ENCODE data around the gene EPHB1.

The EPHB1 gene

DNA sequence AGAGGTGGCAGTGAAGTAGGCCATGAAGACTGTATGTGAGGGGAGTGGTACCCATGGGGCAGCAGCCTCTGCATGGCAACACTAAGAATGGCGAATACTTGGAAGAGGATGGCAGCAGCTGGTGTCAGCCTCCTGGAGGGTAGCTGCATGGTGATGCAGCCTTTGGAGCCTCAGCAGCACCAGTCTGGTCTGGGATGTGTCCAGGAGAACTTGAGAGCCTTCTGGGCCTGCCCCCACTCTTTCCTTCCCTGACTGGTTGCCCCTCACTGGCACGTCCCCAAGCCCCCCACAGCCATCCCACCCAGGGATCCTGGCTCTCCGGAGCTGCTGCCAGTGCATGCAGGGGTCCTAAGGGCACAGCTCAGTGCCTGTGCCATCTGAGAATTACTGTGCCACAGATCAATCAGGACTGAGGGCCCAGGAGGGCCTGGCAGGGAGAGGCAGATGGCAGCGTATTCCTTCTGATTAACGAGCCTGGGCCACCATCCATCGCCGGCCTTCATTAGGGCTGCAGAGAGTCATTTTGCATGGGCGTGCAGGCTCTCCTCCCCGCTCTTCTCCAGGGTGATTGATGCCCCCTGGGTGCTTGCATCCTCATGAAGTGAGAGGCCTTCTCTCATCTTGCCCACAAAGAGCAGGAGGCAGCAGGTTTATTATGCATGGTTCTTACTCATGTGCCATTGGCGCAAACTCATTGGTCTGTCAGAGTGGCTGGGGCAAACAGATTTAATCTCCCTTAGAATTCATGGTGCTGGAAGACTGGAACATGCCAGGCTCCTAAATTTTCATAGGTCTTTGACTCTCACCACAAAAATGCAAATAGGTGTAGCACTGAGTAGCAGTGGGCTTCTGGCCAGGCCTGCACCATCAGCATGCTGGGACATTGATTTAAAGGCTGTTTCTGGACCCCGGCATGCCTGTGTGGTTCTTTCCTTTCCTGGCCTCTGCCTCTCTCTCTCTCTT, 116.8 kb downstream of the EPHB1 start:
- DNase-seq (ENCODE audit: low spot score): no peak

DNA sequence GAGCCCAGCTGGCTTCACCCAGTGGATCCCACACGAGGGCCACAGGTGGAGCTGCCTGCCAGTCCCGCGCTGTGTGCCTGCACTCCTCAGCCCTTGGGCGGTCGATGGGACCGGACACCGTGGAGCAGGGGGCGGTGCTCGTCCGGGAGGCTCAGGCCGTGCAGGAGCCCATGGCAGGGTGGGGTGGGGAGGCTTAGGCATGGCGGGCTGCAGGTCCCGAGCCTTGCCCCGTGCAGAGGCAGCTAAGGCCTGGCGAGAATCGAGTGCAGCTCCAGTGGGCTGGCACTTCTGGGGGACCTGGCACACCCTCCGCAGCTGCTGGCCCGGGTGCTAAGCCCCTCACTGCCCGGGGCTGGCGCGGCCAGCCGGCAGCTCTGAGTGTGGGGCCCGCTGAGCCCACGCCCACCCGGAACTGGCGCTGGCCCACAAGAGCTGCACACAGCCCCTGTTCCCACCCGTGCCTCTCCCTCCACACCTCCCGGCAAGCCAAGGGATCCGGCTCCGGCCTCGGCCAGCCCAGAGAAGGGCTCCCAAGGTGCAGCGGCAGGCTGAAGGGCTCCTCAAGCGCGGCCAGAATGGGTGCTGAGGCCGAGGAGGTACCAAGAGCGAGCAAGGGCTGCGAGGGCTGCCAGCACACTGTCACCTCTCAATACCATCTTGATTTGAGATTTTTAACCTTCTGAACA, 121.4 kb downstream of the EPHB1 start:
- no peak for DNase-seq (ENCODE audit: low spot score)

DNA sequence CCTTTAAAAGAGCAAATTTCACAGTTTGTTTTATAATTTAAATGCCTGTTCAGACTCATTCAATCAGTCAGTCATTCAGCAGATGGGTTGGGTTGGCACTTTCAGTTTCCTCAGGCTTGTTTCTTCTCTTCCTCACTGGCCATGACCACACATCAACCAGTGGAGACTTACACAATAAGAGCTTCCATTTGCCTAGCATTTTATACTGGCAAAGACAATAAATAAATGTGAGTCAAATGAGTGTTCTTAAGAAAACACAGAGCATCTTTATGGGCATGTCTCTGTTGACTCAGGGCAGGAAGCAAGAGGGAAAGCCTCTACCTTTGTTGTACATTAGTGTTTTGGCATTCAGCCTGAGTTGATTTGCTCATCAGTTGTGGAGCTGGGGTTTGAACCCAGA, 122.6 kb downstream of the EPHB1 start:
- DNase-seq (ENCODE audit: low spot score): no peak

DNA sequence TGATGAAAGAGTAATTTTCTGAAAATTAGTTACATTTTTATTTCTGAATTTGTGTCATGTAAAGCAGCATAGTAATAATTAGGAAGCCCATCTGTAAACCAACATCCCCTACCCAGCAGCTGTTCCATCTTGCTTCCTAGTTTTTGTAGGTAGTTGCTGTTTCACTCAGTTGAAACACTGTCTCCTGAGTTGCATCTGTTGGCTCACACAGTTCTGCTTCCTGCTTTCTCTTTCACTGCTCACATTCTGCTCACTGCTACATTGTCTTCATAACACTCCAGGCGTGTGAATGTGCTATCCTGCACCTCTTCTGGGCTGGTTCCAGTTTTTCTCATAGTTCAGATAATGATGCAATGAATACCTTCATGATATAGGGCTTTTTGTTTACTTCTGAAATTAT, 123.4 kb downstream of the EPHB1 start:
- no peak for DNase-seq (ENCODE audit: low spot score)

DNA sequence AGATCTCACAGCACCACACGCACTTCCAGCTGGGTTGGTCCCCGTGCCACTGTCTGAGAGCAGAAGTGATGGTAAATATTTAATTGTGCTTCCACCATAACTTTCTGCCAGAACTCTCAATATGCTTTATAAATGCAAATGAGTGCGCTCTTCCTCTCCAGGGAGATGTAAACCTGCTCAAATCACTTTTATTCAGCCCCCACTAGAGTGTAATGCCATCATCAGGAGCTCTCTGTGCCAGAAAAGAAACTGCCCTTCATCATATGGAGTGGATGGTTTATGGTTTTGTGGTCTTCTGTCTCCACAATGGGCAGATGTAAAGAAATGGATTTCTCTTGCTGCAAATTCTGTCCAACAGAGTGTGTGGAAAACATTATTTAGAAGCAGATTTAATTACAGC, 127.0 kb downstream of the EPHB1 start:
- no peak for DNase-seq (ENCODE audit: low spot score)

DNA sequence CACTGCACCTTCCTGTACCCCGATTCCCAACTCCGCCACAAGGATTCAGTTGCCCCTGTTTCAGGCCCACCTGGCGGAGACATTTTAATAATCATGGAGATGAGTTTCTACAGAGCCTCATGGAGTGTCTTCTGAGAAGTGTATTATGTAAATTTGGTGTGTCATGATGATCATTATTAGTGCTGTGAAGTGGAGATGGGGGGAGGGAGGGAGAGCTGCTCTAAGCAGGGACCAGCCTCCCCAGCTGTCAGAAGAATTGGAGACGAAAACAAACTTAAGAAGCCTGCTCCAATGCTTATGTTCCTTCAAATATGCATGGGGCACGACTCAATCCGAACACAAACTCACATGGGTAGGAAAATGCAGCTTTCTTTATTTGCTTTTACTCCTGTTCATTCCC, 127.8 kb downstream of the EPHB1 start:
- DNase-seq (ENCODE audit: low spot score): no peak

DNA sequence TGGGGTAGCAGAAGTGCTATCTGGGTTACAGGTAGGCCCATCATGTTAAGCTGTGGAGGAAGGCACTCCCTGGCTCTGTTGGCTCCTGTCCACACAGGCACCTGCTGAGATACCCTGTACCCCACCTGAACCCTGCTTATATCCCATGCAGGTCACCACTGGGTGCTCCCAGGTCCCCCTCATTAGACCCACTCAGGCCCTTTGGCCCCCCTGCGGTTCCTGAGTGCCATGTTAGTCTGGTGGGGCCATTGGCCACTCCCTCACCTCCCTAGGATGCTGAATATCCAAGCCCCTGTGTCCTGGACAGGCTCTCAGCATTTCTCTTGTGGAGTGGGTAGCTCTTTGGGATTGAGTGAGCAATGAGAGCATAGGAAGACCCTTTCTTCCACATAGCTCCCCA, 128.2 kb downstream of the EPHB1 start:
- no peak for DNase-seq (ENCODE audit: low spot score)

DNA sequence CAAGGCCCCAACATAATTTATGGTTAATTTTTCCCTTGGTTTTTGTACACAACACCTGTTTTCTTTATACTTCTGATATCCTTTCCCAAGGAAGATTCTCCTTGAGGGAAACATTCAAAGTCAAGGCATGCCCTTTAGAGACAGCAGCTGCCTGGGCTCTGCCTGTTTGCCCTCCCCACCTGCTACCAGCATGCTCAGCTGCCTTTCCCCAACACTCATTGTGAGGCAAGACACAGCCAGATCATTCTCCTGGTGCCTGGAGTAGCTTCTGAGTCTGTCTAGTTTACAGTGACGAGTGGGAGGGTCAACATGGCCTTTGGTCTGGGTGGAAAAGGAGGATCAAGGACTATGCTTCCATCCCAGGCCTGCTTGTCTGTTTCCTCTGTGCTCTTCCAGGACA, 132.5 kb downstream of the EPHB1 start:
- no peak for DNase-seq (ENCODE audit: low spot score)

DNA sequence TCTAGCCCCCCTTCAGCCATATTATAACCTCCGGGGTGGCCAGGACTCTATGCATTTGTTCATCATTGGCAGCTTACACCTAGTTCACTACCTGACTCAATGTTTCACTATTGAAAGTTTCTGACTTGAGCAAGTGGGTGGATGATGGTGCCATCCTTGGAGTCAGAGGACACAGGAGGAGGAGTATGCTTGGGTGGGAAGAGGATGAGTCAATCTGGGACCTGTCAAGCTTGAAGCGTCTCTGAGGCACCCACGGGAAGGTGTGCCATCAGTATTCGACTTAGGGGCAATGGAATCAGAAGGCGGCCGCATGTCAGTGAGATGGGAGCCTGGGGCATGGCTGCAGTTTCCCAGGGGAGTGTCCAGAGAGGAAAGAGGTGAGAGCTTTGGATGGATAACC, 133.3 kb downstream of the EPHB1 start:
- no peak for DNase-seq (ENCODE audit: low spot score)

DNA sequence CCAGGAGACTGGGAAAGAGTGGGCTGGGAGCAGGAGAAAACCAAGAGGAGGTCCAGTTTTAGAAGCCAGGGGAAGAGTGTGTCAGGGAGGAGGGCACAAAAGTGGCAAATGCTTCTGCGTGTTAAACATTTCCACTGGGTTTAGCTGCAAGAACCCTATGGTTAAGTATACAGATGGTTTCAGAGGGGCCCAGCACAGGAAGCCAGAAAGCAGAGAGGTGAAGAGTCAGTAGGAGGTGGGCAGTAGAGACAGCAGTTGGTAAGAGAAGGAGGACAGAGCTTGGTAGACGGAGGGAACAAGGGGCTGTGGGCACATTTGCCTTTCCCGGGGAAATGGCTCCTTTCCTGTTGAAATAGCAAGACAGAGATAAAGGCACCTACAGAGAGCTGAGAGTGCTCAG, 133.8 kb downstream of the EPHB1 start:
- DNase-seq (ENCODE audit: low spot score): no peak

DNA sequence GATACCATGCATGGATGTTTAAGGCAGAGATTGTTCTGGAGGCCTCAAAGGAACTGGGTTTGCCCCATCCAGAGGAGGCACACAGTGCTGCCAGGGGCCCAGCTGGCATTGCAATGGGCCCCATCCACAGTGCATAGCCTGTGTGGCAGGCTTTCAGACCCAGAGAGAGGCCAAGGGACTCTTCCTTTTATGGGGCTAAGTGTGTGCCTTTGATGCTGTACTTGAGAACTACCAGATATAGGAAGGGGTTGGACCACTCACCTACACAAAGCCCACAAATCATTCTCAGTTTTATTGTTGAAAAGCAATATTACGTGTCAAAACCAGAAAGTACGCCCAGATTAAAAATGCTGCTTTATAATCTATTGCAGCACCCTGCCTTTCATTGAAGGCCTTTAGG, 134.9 kb downstream of the EPHB1 start:
- no peak for DNase-seq (ENCODE audit: low spot score)

DNA sequence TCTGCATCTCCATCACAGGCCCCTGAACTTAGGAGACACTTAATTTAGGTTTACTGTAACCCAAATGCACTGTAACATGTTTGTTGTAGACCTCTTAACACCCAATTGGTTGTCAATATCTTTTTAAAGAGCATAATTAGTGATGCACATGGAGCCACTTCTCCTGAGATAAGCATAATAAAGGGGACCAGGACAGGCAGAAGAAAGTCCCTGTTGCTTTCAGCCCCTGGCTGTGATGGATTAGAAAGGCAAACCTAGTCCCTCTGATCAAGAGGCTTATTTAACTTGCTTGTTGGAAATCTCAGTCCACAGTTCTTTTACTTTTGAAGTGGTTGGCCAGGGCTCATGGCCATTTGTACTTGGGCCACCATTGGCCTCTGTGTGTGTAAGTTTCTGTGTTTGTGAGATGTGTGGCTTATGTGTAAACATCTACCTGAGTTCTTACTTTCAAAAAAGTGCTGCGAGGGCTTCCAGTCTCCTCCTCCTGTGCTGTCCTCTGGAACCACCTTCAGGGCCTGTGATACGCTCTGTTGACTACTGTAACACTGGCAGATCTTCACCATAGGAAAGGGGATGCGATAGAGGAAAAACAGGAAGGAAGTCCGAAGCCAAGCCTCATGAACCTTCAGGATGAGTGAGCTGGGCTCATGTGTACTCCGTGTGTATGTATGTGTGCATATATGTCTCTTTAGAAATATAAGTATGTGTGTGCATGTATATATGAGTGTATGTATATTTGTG, 136.2 kb downstream of the EPHB1 start:
- no peak for DNase-seq (ENCODE audit: low spot score)

DNA sequence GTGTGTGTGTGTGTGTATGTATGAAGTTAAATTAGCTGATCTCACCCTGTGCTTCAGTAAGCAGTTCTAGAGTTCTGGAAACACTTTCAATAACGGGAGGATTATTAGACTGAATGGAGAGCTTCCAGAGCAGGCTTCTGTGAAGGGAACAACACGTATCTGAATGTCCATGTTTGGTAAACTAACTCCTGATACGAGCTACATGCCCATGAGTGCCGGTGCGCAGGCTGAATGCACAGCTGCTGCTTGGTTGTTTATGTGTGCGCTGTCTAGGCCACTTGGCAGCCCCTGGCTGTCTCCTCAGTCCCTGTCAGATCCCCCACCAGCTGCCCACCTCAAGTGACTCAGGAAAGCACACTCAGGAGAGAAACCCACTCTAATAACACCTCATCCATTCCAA, 137.0 kb downstream of the EPHB1 start:
- no peak for DNase-seq (ENCODE audit: low spot score)

DNA sequence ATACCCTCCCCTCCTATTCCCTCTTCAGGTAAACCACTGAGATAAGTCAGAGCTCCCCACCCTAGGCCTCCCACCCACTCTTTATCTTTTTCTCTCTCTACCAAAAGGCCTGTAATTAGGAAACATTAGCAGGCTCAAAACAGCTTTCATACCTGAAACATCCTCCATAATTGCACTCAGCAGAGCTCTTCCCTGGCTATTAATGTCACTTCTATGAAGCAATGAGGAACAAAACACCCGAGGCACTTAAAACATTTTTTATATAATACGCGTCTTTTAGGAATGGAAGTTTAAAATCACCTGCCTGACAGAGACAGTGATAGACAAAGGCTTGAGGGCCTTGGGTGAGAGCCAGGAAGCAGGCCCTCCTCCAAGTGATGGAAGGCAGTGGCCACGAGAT, 138.9 kb downstream of the EPHB1 start:
- no peak for DNase-seq (ENCODE audit: low spot score)

DNA sequence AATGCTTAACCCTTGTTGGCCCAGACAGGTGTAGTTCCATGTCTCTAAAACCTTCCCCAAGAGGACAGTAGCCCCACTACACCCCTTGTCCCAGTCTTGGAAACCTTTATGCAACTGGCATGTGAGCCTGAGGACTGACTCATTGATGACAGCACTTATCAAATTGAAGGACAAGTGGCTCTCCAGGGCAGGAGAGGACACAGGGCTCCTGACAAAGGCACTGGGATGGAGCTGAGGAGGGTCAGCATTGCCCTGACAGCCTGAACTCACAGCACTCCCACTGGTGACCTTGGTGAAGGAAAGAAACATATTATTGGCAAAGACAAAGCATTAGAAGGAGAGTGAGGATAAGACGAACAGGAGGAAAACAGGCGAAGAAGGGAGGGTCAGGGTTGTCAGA, 139.9 kb downstream of the EPHB1 start:
- no peak for DNase-seq (ENCODE audit: low spot score)

DNA sequence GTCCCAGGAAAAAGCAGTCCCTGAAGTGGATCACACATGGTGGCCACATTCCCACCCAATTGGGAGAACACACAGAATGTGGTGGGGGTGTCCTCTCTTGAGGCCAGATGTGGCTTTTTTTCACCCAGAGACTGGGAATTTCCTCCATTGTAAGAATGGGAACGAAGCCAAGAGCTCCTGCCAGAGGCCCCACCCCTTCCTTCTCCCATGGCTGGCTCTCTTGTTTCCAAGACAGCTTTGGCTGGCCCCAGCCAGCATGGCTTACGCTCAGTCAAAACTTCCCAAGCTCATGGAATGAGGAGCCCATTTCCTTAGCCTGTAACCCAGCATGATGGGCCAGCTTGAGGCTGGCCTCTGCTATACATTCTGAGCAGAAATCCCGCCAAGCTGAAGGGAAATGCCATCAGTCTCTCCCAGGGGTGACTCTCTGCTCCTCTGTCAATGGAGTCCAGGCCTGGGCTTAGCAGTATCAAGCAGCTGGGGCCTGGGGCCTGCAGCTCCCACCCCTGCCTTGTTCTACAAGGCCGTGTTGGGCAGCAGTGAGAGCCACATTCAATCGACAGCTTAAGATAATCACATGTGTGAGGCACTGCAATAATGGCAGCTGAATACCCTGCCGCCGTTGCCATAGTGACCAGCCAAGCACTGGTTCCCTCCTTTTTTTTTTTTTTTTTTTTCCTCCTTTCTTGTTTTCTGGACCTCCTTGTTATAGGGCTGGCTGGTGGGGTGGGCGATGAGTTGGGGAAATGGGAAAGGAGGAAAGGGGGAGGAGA, 142.4 kb downstream of the EPHB1 start:
- DNase-seq (ENCODE audit: low spot score): no peak

DNA sequence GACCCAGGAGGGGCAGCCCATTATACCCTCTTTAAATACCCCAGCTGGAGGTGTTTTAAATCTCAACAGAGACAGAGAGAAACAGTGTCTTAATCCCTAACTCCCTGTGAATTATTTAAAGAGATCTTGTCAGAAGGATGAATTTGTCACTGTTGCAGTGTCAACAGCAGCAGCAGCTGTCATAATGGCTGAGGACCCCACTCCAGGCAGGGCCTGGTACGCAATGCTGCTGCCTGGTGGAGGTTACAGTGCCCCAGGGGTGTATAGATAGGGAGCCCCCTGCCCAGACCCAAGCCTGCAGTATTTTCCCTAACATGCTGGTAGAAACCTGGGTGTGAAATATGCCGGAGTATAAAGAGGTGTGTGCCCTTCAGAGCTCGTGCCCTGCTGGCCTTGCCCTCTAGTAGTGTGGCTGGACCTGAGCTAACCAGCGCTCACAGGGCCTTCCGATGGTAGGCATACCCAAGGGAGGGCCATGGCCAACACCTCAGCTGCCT, 143.0 kb downstream of the EPHB1 start:
- no peak for DNase-seq (ENCODE audit: low spot score)

DNA sequence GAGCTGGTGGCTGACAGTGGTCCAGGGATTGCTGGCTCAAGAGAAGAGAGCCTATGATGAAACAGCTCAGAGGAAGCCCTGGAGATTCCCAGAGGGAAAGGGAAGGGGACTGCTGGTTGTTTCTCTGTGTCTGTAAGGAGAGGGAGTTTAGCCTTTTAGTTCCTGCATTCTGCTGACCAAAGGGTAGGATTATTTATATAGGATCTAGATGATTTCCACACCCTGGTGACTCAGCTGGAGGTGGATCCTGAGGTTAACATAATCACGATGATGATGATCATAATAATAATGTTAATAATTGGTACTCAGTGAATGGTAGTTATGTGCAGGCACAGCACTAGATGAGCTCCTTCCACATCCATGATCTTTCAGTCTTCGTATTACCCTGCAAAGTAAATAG, 144.9 kb downstream of the EPHB1 start:
- DNase-seq (ENCODE audit: low spot score): no peak

DNA sequence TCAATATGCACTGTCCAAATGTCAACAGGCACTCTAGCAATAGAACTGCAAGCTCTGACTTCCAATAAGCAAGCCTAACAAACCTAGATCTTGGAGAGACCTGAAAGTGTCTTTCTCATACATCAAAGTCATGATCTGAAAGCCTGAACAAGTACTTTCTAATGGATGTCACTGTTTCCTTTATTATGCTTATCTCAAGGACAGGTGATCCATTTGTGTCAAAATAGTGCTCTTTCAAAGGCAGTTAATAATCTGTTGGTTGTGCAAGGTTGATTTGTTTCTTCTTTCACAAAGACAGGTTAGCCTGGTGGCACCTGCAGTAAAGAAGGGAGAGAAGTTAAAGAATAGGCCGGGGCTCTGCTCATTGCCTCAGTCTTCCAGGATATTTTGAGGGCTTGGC, 146.8 kb downstream of the EPHB1 start:
- no peak for DNase-seq (ENCODE audit: low spot score)

DNA sequence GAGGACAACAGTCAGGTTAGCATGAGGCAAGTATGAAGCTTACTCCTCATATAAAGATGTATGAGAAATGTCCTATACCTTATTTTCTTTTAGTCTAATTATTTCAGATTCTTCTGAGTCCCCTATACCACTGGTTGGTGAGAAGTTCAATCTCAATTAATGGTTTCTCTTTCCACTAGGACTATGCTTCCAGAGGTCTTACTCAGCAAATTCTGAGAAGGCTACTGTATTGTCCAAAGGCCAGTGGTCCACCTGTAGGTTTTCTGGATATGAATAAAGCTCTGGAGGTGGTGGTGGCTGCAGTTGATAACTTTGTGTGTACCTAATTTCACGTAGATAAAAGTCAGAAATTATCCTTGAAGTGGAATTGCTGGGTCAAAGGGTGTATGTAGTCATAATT, 149.4 kb downstream of the EPHB1 start:
- no peak for DNase-seq (ENCODE audit: low spot score)

DNA sequence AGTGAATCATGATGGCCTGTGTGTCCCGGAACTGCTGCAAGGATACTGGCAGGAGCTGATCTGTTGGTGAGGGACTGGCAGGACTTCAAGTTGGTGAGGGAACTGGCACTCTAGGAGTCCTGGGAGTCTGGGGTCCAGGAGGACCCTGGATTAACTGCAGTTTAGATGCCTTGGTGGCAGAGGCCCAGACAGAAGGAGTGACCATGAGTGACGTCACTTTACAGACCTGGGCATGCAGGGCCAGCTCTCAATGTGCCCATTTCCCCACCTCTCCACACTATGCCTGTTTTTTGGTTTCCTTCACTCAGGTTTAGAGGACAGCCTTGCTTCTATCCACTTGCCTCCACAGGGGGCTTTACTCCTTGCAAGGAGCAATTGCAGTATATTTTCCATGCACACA, 154.1 kb downstream of the EPHB1 start:
- DNase-seq (ENCODE audit: low spot score): no peak

DNA sequence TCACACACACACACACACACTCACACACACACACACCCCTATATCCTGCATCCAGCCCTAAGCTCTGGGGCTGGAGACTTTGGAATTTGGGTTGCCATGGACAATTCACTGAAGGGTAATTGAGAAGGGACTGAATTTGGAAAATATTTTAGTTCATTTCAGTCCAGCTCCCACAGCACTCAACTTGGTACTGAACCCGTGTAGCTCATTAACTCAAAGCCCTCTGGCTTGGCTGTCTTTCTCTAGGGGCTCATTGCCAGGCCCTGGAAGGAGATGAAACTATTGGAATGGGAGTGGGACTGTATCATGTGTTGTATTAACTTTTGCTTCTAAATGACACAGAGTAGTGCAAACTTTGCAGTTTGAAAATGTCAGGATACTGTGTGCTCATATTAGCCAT, 157.3 kb downstream of the EPHB1 start:
- no peak for DNase-seq (ENCODE audit: low spot score)
